Endothelial cell (in vitro differentiated cells): Measurements from ENCODE around the gene RFC1. TPM values are rescaled to one million over a fixed set of nuclear protein-coding genes. Genes with fewer than 3 reads are reported as not detected.

Experiments used
- DNase-seq: peaks from one replicate; pipeline ENCODE4 v3.0.0; 2021; ENCODE audit warnings: low spot score
- H3K27ac Mint-ChIP-seq: one replicate; pipeline ENCODE4 v1.8.0; 2021; ENCODE audit warnings: mixed read lengths, inconsistent platforms; ENCODE audit not compliant: unreplicated experiment
- H3K27me3 Mint-ChIP-seq: one replicate; pipeline ENCODE4 v1.8.0; 2021; ENCODE audit warnings: mild to moderate bottlenecking, moderate library complexity, mixed read lengths, inconsistent platforms; ENCODE audit not compliant: unreplicated experiment
- H3K36me3 Mint-ChIP-seq: one replicate; pipeline ENCODE4 v1.8.0; 2021; ENCODE audit warnings: mild to moderate bottlenecking, low read depth, mixed read lengths, inconsistent platforms; ENCODE audit not compliant: unreplicated experiment
- H3K4me1 Mint-ChIP-seq: one replicate; pipeline ENCODE4 v1.8.0; 2021; ENCODE audit warnings: mild to moderate bottlenecking, mixed read lengths, inconsistent platforms; ENCODE audit not compliant: unreplicated experiment
- H3K4me3 Mint-ChIP-seq: one replicate; pipeline ENCODE4 v1.8.0; 2021; ENCODE audit warnings: mild to moderate bottlenecking, mixed read lengths, inconsistent platforms; ENCODE audit not compliant: unreplicated experiment
- H3K9me3 Mint-ChIP-seq: one replicate; pipeline ENCODE4 v1.8.0; 2021; ENCODE audit warnings: mixed read lengths, inconsistent platforms; ENCODE audit not compliant: unreplicated experiment
- total RNA-seq: library from RNA; stranded (reverse); fragmentation: NEBNext Ultra II Directional; extraction: Animal tissue kit (Norgen Biotek cat#: 25700); gene quantifications from one replicate; pipeline ENCODE4 v1.2.1, GENCODE V29; 2021; ENCODE audit not compliant: unreplicated experiment
- TF ChIP-seq, protein P1 (sequence below): fragments of 200-600 bp; sonication (generic); IDR thresholded peaks from one replicate; pipeline ENCODE4 v1.5.0; 2021; ENCODE audit warnings: antibody characterized with exemption; ENCODE audit not compliant: unreplicated experiment

RFC1 gene
- total RNA-seq, 1 donor from 2014 or later = 47.5 TPM

DNA sequence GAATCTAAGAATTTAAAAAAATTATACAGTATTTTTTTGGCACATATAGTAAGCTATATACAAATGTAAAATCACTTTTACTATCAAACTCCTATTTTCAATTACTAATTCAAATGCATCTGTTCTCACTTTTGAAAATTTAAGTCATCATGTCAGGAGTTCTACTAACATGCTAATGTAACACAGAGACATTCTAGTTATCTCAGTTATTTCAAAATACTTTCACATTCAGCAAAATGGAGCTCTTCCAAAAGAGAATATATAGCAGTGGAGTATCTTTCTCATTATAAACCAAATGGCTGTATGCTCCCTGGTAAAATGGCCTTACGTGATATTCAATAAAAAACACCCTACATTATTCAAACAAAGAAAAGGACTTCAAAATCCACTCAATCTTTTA lies 42.3 kb downstream of the RFC1 start:
- no peaks in the 10 kb centered on the region for H3K27me3 Mint-ChIP-seq
- H3K4me3 Mint-ChIP-seq = no peak overlapping the region

DNA sequence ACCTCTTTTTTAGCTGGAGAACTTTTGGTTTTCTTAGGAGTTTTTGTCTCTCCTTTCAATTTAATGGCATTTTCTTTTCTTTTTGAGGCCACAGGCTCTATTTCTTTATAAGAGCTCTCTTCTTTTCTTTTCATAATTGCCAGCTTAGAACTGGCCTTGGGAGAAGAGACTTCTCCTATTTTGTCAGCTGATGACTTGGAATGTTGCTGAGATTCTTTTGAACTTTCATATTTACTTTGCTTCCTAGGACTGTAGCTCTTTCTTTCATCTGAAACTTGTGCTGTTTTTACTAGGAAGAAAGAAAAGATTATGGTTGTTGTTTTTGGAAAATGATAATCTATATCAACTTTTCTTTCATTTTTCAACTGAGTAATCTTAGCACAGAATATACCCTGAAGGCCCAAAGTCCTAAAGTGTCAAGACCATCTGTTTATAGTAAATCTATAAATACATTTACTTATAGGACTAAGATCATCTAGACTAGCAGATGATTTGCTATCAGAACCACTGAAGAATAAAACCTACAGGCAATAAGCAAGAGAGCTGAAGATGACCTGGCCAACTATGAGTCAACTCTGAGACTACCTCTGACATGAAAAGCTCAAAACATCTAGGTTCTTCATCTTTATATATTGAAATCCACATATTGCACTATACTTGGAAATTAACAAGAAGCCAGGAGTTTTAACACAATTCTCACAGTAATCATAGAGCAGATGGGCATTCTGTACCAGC lies 45.6 kb downstream of the RFC1 start:
- H3K4me1 Mint-ChIP-seq = no peaks in the 10 kb centered on the region
- H3K4me3 Mint-ChIP-seq = no peak overlapping the region
- TF ChIP-seq, protein P1, sequence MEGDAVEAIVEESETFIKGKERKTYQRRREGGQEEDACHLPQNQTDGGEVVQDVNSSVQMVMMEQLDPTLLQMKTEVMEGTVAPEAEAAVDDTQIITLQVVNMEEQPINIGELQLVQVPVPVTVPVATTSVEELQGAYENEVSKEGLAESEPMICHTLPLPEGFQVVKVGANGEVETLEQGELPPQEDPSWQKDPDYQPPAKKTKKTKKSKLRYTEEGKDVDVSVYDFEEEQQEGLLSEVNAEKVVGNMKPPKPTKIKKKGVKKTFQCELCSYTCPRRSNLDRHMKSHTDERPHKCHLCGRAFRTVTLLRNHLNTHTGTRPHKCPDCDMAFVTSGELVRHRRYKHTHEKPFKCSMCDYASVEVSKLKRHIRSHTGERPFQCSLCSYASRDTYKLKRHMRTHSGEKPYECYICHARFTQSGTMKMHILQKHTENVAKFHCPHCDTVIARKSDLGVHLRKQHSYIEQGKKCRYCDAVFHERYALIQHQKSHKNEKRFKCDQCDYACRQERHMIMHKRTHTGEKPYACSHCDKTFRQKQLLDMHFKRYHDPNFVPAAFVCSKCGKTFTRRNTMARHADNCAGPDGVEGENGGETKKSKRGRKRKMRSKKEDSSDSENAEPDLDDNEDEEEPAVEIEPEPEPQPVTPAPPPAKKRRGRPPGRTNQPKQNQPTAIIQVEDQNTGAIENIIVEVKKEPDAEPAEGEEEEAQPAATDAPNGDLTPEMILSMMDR = no peak
- no peak overlapping the region for H3K27ac Mint-ChIP-seq
- DNase-seq = no peak
- peaks cover 6% of the 10 kb centered on the region for H3K36me3 Mint-ChIP-seq
- no peaks in the 10 kb centered on the region for H3K27me3 Mint-ChIP-seq
- no peaks in the 10 kb centered on the region for H3K9me3 Mint-ChIP-seq

More for the DNA sequence above, 42.3 kb downstream of the RFC1 start:
- Mint-ChIP-seq H3K27ac (no peak overlapping the region), H3K36me3 (peaks cover 4% of the 10 kb centered on the region), H3K4me1 (no peaks in the 10 kb centered on the region), H3K9me3 (no peaks in the 10 kb centered on the region)
- DNase-seq = no peak
- TF ChIP-seq, protein P1 = no peak

DNA sequence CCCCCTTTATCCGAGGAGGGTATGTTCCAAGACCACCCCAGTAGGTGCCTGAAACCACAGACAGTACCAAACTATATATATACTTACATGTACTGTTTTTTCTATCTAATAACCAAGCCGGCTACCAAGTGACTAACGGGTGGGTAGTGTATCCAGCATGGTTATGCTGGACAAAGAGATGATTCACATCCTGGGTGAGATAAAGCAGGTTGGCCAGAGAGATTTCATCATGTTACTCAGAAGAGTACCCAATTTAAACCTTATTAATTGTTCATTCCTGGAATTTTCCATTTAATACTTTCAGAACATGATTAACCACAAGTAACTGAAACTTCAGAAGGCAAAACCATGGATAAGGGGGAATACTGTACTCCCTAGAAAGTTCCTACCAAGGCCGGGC lies 46.5 kb downstream of the RFC1 start:
- TF ChIP-seq, protein P1 = no peak
- Mint-ChIP-seq H3K9me3 (no peaks in the 10 kb centered on the region), H3K27ac (no peak overlapping the region), H3K27me3 (no peaks in the 10 kb centered on the region), H3K36me3 (peaks cover 5% of the 10 kb centered on the region), H3K4me1 (no peaks in the 10 kb centered on the region), H3K4me3 (no peak overlapping the region)
- DNase-seq = no peak

DNA sequence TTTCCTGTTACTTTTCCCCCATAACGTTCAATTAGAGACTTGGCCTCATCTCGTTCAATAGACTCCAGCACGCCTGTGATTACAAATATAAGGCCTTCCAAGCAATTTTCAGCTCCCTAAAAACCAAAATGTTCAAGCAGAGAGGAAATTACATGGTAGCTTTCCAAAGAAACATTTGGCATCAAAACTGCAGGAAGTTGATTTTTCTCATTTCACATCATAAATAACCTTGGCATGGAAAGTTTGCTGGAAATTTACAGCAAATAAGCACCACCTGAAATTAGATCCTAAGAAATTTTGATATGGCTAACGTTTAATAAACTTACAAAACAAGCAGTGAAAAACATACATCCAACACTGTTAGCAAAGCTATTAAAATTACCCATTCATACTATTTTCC lies 53.3 kb downstream of the RFC1 start:
- TF ChIP-seq, protein P1 = no peak
- peaks cover 3% of the 10 kb centered on the region for H3K27me3 Mint-ChIP-seq
- no peak overlapping the region for H3K4me3 Mint-ChIP-seq
- no peak overlapping the region for H3K27ac Mint-ChIP-seq
- DNase-seq = no peak
- peaks cover 12% of the 10 kb centered on the region for H3K4me1 Mint-ChIP-seq
- H3K36me3 Mint-ChIP-seq = peaks cover 10% of the 10 kb centered on the region
- no peaks in the 10 kb centered on the region for H3K9me3 Mint-ChIP-seq

DNA sequence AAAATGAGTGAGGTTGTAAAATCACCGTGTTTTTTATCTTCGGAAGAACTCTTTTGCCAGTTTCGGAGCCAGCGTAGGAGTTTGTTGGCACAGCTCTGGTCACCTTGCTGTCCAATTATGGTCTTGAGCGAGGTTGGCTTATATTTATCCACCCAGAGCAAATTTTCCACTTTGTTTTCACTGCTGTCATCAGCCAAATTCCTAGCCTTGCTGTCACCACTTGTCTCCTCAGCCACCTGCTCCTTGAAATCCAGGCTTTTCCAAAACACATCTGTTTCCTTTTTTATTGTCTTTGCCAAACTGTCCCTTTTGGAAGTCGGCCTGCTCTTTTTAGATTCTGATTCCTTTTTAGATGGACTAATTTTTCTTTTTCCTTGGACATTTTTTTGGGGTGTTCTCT lies 57.6 kb downstream of the RFC1 start:
- H3K27me3 Mint-ChIP-seq = peaks cover 3% of the 10 kb centered on the region
- no peaks in the 10 kb centered on the region for H3K9me3 Mint-ChIP-seq
- DNase-seq = no peak
- H3K27ac Mint-ChIP-seq = peak overlapping the region; percentile 88
- H3K4me3 Mint-ChIP-seq = no peak overlapping the region
- TF ChIP-seq, protein P1 = no peak
- peaks cover 17% of the 10 kb centered on the region for H3K36me3 Mint-ChIP-seq
- peaks cover 12% of the 10 kb centered on the region for H3K4me1 Mint-ChIP-seq
